ENCODE results near the gene SLC31A2. TPM values are rescaled to one million over a fixed set of nuclear protein-coding genes. Genes with fewer than 3 reads are reported as not detected.

SLC31A2 gene
- polyA plus RNA-seq, 1 donor from 2014 or later: 0.85 TPM

- H3K36me3 Mint-ChIP-seq: peaks cover 6% of the 10 kb centered on the region
- H3K27ac Mint-ChIP-seq: no peak overlapping the region
Measured at GRCh38 chr9:113163001-113163400, 12.2 kb downstream of the SLC31A2 start.

GRCh38 chr9:113164536-113165300, 13.9 kb downstream of the SLC31A2 start:
- Mint-ChIP-seq H3K36me3 (peaks cover 6% of the 10 kb centered on the region), H3K4me1 (peaks cover 0 to 1% (median 0%) of the 10 kb centered on the region in 3 donors), H3K27me3 (no peaks in the 10 kb centered on the region), H3K9me3 (no peaks in the 10 kb centered on the region), H3K27ac (no peak overlapping the region), H3K4me3 (no peak overlapping the region)

More at GRCh38 chr9:113163001-113163400, 12.2 kb downstream of the SLC31A2 start:
- Mint-ChIP-seq H3K27me3 (no peaks in the 10 kb centered on the region), H3K4me1 (no peaks in the 10 kb centered on the region), H3K9me3 (no peaks in the 10 kb centered on the region), H3K4me3 (no peak overlapping the region)

DNA sequence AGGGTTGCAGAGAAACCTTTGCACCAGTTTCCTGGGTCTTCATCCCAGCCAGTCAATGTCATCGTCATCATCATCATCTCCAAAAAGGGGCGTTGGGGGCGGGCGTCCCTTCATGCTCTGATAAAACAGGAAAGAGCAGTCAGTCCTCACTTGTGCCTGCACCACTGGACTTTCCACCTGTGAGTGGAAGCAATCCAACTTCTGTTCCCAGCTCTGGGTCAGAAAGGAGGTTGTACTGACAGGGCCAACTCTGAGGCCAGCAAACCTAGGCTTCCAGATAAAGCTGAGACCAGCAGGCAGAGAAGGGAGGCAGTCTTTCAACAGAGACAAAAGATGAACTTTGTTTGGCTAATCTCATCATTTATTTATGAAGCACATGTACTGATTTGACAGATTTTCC, 15.2 kb downstream of the SLC31A2 start:
- Mint-ChIP-seq H3K27me3 (no peaks in the 10 kb centered on the region), H3K27ac (no peak overlapping the region)

GRCh38 chr9:113168809-113169208, 18.0 kb downstream of the SLC31A2 start:
- Mint-ChIP-seq H3K27ac (no peak overlapping the region), H3K27me3 (no peaks in the 10 kb centered on the region), H3K9me3 (peaks cover 0 to 9% (median 3%) of the 10 kb centered on the region in 3 donors), H3K4me1 (peaks cover 0 to 1% (median 0%) of the 10 kb centered on the region in 3 donors), H3K36me3 (peaks cover 19% of the 10 kb centered on the region), H3K4me3 (no peak overlapping the region)

More for the DNA sequence above, 15.2 kb downstream of the SLC31A2 start:
- Mint-ChIP-seq H3K4me3 (no peak overlapping the region), H3K4me1 (peaks cover 0 to 1% (median 0%) of the 10 kb centered on the region in 3 donors), H3K9me3 (no peaks in the 10 kb centered on the region), H3K36me3 (peaks cover 4% of the 10 kb centered on the region)

DNA sequence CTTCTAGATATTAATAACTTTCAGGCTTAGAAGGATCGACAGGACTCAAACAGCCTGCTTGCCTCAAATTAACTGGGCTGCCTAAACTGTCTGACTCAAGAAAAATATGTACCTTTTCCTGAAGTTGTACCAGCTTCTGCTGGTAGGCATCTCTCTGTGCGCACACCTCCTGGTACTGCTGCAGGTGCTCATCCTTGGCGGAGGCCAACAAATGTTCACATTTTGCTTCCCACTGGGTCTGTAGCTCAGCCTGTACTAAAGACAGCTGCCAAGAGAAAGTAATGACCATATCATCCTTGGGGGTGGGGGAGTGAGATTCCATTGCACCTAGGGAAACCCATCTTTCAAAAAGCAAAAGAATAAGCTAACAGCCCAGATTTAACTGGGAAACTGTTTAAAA, 22.5 kb downstream of the SLC31A2 start:
- Mint-ChIP-seq H3K36me3 (peaks cover 23% of the 10 kb centered on the region), H3K4me1 (peaks cover 0 to under 1% (median 0%) of the 10 kb centered on the region in 3 donors), H3K27me3 (no peaks in the 10 kb centered on the region), H3K9me3 (peaks cover 0 to 9% (median 3%) of the 10 kb centered on the region in 3 donors), H3K27ac (no peak overlapping the region), H3K4me3 (no peak overlapping the region)

DNA sequence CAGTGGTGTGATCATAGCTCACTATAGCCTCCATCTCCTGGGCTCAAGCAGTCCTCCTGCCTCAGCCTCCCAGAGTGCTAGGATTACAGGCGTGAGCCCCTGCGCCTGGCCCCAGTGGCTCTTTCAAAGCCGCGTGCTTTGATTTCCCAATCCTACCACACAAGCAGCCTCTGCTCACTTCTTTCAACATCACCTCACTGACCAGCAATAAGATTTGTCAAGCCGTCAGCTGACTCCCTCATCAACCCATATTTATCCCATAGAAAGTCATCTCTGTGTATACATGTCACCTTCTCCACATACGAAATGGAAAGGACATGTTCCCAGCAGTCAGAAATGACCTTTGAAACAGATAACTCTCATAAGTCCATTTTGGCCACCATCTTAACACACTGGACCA, 26.0 kb downstream of the SLC31A2 start:
- H3K27me3 Mint-ChIP-seq: no peaks in the 10 kb centered on the region
- H3K27ac Mint-ChIP-seq: no peak overlapping the region
- peaks cover 28% of the 10 kb centered on the region for H3K36me3 Mint-ChIP-seq
- peaks cover 0 to 9% (median 3%) of the 10 kb centered on the region in 3 donors for H3K9me3 Mint-ChIP-seq
- H3K4me1 Mint-ChIP-seq: no peaks in the 10 kb centered on the region
- H3K4me3 Mint-ChIP-seq: no peak overlapping the region

GRCh38 chr9:113177251-113177650, 26.4 kb downstream of the SLC31A2 start:
- Mint-ChIP-seq H3K36me3 (peaks cover 27% of the 10 kb centered on the region), H3K27me3 (no peaks in the 10 kb centered on the region), H3K4me1 (no peaks in the 10 kb centered on the region), H3K9me3 (peaks cover 0 to 9% (median 3%) of the 10 kb centered on the region in 3 donors), H3K4me3 (no peak overlapping the region), H3K27ac (no peak overlapping the region)

- peak overlapping the region in 1 of 3 donors; percentile 10 for H3K27ac Mint-ChIP-seq
- H3K4me1 Mint-ChIP-seq: no peaks in the 10 kb centered on the region
- H3K4me3 Mint-ChIP-seq: no peak overlapping the region
- peaks cover 19% of the 10 kb centered on the region for H3K36me3 Mint-ChIP-seq
- H3K9me3 Mint-ChIP-seq: peaks cover 0 to under 1% (median 0%) of the 10 kb centered on the region in 3 donors
- no peaks in the 10 kb centered on the region for H3K27me3 Mint-ChIP-seq
Measured at GRCh38 chr9:113178087-113178486, 27.3 kb downstream of the SLC31A2 start.

GRCh38 chr9:113179839-113180238, 29.0 kb downstream of the SLC31A2 start:
- H3K27ac Mint-ChIP-seq: no peak overlapping the region
- H3K4me1 Mint-ChIP-seq: no peaks in the 10 kb centered on the region
- no peaks in the 10 kb centered on the region for H3K27me3 Mint-ChIP-seq
- H3K9me3 Mint-ChIP-seq: no peaks in the 10 kb centered on the region
- H3K36me3 Mint-ChIP-seq: peaks cover 15% of the 10 kb centered on the region
- H3K4me3 Mint-ChIP-seq: no peak overlapping the region

DNA sequence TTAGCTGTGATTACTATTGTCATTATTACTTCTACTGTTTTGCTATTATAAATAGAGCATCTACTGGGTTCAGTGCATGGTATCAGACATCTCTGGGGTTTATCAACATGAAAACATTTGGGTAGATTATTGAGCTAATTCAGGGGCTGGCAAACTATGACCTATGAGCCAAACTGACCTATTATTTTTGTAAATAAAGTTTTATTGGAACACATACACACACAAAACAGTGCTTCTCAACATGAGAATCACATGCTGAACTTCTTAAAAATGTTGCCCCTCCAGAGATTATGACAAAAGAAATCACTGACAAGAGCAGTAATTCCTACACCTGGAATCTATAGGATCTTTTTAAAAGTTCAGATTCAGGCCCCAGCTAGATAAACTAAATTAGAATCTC, 30.4 kb downstream of the SLC31A2 start:
- no peak overlapping the region for H3K27ac Mint-ChIP-seq
- no peak overlapping the region for H3K4me3 Mint-ChIP-seq
- H3K36me3 Mint-ChIP-seq: peaks cover 22% of the 10 kb centered on the region
- H3K9me3 Mint-ChIP-seq: no peaks in the 10 kb centered on the region
- H3K27me3 Mint-ChIP-seq: no peaks in the 10 kb centered on the region
- no peaks in the 10 kb centered on the region for H3K4me1 Mint-ChIP-seq

GRCh38 chr9:113183956-113184488, 33.2 kb downstream of the SLC31A2 start:
- no peaks in the 10 kb centered on the region for H3K4me1 Mint-ChIP-seq
- H3K36me3 Mint-ChIP-seq: peaks cover 11% of the 10 kb centered on the region
- H3K27ac Mint-ChIP-seq: no peak overlapping the region
- no peak overlapping the region for H3K4me3 Mint-ChIP-seq
- no peaks in the 10 kb centered on the region for H3K27me3 Mint-ChIP-seq
- H3K9me3 Mint-ChIP-seq: no peaks in the 10 kb centered on the region

- H3K27me3 Mint-ChIP-seq: no peaks in the 10 kb centered on the region
- no peaks in the 10 kb centered on the region for H3K9me3 Mint-ChIP-seq
- H3K36me3 Mint-ChIP-seq: peaks cover 9% of the 10 kb centered on the region
- no peak overlapping the region for H3K4me3 Mint-ChIP-seq
- H3K27ac Mint-ChIP-seq: no peak overlapping the region
- H3K4me1 Mint-ChIP-seq: no peaks in the 10 kb centered on the region
Measured at GRCh38 chr9:113184539-113184938, 33.7 kb downstream of the SLC31A2 start.

- Mint-ChIP-seq H3K27ac (peak overlapping the region in 2 of 3 donors; percentile 6 to 81), H3K4me1 (no peaks in the 10 kb centered on the region), H3K27me3 (no peaks in the 10 kb centered on the region), H3K4me3 (no peak overlapping the region), H3K36me3 (peaks cover 9% of the 10 kb centered on the region), H3K9me3 (no peaks in the 10 kb centered on the region)
Measured at GRCh38 chr9:113185271-113185670, 34.5 kb downstream of the SLC31A2 start.

- Mint-ChIP-seq H3K9me3 (no peaks in the 10 kb centered on the region), H3K36me3 (peaks cover 8% of the 10 kb centered on the region), H3K27ac (no peak overlapping the region), H3K4me3 (peak overlapping the region in 1 of 4 donors; percentile 58), H3K27me3 (no peaks in the 10 kb centered on the region), H3K4me1 (no peaks in the 10 kb centered on the region)
Measured at GRCh38 chr9:113186137-113186755, 35.4 kb downstream of the SLC31A2 start.

DNA sequence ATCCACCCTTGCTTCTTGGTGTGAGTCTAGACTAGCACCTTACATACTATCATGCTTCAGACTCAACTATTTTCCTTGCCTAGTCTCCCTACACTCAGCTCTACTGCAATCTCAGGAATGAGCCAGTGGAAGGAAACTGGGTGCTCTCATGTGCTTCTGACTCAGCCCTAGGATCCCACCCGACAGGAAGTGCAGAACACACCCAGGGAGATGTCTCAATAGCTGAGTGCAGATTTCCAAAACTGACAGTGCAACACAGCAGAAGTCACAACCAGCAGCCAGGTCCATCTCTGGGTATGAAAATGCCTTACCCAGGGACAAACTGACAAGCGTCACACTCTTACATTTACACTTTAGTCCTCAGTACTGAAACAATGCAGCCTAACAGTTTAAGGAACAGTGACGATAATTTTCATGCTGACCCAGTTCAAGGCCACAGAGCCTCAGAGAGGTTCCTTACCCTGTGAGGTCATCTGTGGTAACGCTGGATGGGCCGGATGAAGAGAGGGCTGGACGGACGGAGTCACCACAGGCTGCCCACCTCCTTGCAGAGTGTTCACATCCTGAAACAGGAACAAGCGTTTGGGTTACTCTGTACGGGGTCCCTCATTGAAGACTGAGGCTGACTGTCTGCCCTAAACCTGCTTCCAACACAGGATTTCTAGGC, 37.3 kb downstream of the SLC31A2 start:
- H3K36me3 Mint-ChIP-seq: peaks cover 11% of the 10 kb centered on the region
- no peaks in the 10 kb centered on the region for H3K4me1 Mint-ChIP-seq
- H3K27ac Mint-ChIP-seq: no peak overlapping the region
- H3K9me3 Mint-ChIP-seq: no peaks in the 10 kb centered on the region
- no peaks in the 10 kb centered on the region for H3K27me3 Mint-ChIP-seq
- H3K4me3 Mint-ChIP-seq: no peak overlapping the region

All from IgD-negative memory B cell (primary cell).